Heart right ventricle (tissue), 16 donors: ENCODE measurements around the gene ADCK1. TPM values are rescaled to one million over a fixed set of nuclear protein-coding genes. Genes with fewer than 3 reads are reported as not detected.

ENCODE experiments used
- ATAC-seq, 8 donors: fragments of 200-7000 bp; cut with Tn5 transposase; one replicate each; pipeline ENCODE4 v1.9.1; 2020; ENCODE audit warnings: mild to moderate bottlenecking in 8 of 8, moderate library complexity in 8 of 8, moderate number of reproducible peaks in 1 of 8
- DNase-seq, 2 donors: peaks; one replicate each; pipeline ENCODE4 v3.0.0-alpha.2; 2020
- H3K27ac ChIP-seq, 10 donors: fragments of 200-600 bp; sonication (generic) in 2 of 10; one replicate each; pipeline versions ENCODE4 v1.5.0 to v1.8.0; 2020 to 2022; ENCODE audit warnings: mild to moderate bottlenecking in 3 of 10
- H3K27me3 ChIP-seq, 7 donors: fragments of 200-600 bp; one replicate each; pipeline ENCODE4 v1.8.0; 2021 to 2022; ENCODE audit warnings: mild to moderate bottlenecking in 2 of 7
- H3K36me3 ChIP-seq, 9 donors: fragments of 200-600 bp; sonication (generic) in 1 of 9; one replicate each; pipeline versions ENCODE4 v1.5.0 to v1.8.0; 2020 to 2022; ENCODE audit warnings: mild to moderate bottlenecking in 2 of 9
- H3K4me1 ChIP-seq, 9 donors: fragments of 200-600 bp; sonication (generic) in 1 of 9; one replicate each; pipeline versions ENCODE4 v1.5.0 to v1.8.0; 2020 to 2022; ENCODE audit warnings: mild to moderate bottlenecking in 4 of 9
- H3K4me3 ChIP-seq, 10 donors: fragments of 200-600 bp; sonication (generic) in 2 of 10; one replicate each; pipeline versions ENCODE4 v1.5.0 to v1.8.0; 2020 to 2022; ENCODE audit warnings: mild to moderate bottlenecking in 7 of 10, moderate library complexity in 2 of 10
- H3K9me3 ChIP-seq, 11 donors: fragments of 200-600 bp in 10 of 11; sonication (generic) in 2 of 11; one replicate each; pipeline versions ENCODE4 v1.5.0 to v1.8.0; 2013 to 2022; ENCODE audit warnings: mild to moderate bottlenecking in 2 of 11, control low read depth in 1 of 11, moderate library complexity in 1 of 11
- CTCF ChIP-seq, 9 donors: fragments of 200-600 bp; sonication (generic) in 2 of 9; IDR thresholded peaks; one replicate each; pipeline versions ENCODE4 v1.5.0 to v1.8.0; 2021 to 2022; ENCODE audit warnings: antibody characterized with exemption in 9 of 9, mild to moderate bottlenecking in 5 of 9, moderate library complexity in 1 of 9
- WGBS, 2 donors: extraction: QIAGEN DNeasy Blood & Tissue Kit; methylation state at CpG; one replicate each; pipeline ENCODE4 v1.1.7; 2013; ENCODE audit warnings: inconsistent platforms in 1 of 2; 5-methylcytosine and 5-hydroxymethylcytosine counted together
- intact Hi-C, 10 donors: fragments of 100-400 bp; cut with DNase I; formaldehyde crosslinking; loops; one replicate each; pipeline versions ENCODE4 v1.11.1 to v1.14.2; 2022
- polyA plus RNA-seq, 2 donors: library from polyadenylated mRNA; stranded (reverse); fragments of 200-250 nt; gene quantifications; one replicate each; pipeline ENCODE4 v1.2.3, GENCODE V29; 2013
- total RNA-seq, 10 donors: library from RNA; stranded (reverse); fragmentation: NEBNext Ultra II Directional in 3 of 10; extraction: Animal tissue kit (Norgen Biotek cat#: 25700) in 3 of 10; gene quantifications; one replicate each; pipeline versions ENCODE4 v1.2.1 to v1.2.4, GENCODE V29; 2021 to 2023
- donor health status: Arrhythmogenic right ventricular cardiomyopathy.
- donor health status: ischemic (EF 13 %, LVEDD 7.1; RV severe dilation, severe dysfunction).
- donor health status: healthy with polysubstance abuse.
- donor health status: DM: no; HTN: yes; CAD: no.
- donor health status: DM: no; HTN: no; CAD: no.
- donor health status: ischemic (EF 25% LVEDD 6.9; RV normal size, moderate dysfunction).
- donor health status: ischemic (EF 25% LVEDD 5.7; RV mildly dilated, moderate dysfunction).
- donor health status: healthy.
- donor health status: DM: yes; HTN: yes; CAD: no.
- donor health status: Ischemic cardiomyopathy.
- donor health status: ischemic (EF 35%, LVEDD 5.7; RV mildly dilated, moderate dysfunction).
- donor health status: nonischemic (EF 11% LVEDD 7.7; RV severe dilation, severe dysfunction).
- donor health status: DM: yes; HTN: yes; CAD: no.
- donor health status: PGD.
- donor health status: ischemic (EF 29% LVEDD 5.4; RV normal size, mild dysfunction).
- donor health status: nonischemic (EF 23%, LVEDD 6.1; RV moderate dilation, normal function).

Gene ADCK1
- total and polyA plus RNA-seq, 12 donors = 6.2 to 33.9 (median 7.3) TPM

- no peaks in the 10 kb centered on the region for H3K27me3 ChIP-seq
- 75 to 87% methylated on average over 3 of the region's 3 CpGs for WGBS, 2 donors
Observed at GRCh38 chr14:77822741-77823140, 22.8 kb downstream of the ADCK1 start.

DNA sequence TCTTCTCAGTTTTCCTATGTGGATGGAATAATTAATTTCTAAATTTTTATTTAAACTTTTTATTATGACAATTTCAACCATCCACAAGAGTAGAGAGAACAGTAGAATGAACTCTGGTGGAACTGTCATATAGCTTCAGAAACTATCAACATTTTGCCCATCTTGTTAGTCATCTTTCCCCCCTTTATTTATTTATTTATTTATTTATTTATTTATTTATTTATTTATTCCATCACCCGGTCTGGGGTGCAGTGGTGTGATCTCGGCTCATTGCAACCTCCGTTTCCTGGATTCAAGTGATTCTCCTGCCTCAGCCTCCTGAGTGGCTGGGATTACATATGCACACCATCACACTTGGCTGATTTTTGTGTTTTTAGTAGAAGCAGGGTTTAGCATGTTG lies 23.5 kb downstream of the ADCK1 start:
- H3K4me1 ChIP-seq = peaks cover 0 to 5% (median 0%) of the 10 kb centered on the region in 9 donors
- H3K27ac ChIP-seq = no peak overlapping the region
- TF ChIP-seq CTCF (IDR thresholded peaks at IDR 0.05) = no peak
- H3K27me3 ChIP-seq = no peaks in the 10 kb centered on the region
- intact Hi-C loops = no loop called here
- no peaks in the 10 kb centered on the region for H3K9me3 ChIP-seq
- ATAC-seq (no peak), DNase-seq (no peak)
- no peak overlapping the region for H3K4me3 ChIP-seq
- H3K36me3 ChIP-seq = peaks cover 0 to 61% (median 8%) of the 10 kb centered on the region in 9 donors
- 94 to 97% methylated on average over 3 of the region's 3 CpGs for WGBS, 2 donors

More at GRCh38 chr14:77822741-77823140, 22.8 kb downstream of the ADCK1 start:
- Histone ChIP-seq H3K9me3 (no peaks in the 10 kb centered on the region), H3K4me1 (peaks cover 0 to 5% (median 0%) of the 10 kb centered on the region in 9 donors), H3K4me3 (no peak overlapping the region), H3K36me3 (peaks cover 0 to 57% (median 8%) of the 10 kb centered on the region in 9 donors), H3K27ac (no peak overlapping the region)
- TF ChIP-seq CTCF (IDR thresholded peaks at IDR 0.05) = no peak
- ATAC-seq = no peak
- intact Hi-C loops = no loop called here
- DNase-seq = no peak

- TF ChIP-seq CTCF (IDR thresholded peaks at IDR 0.05) = no peak
- peak; percentile 44 to 61 for DNase-seq
- peaks cover 0 to 5% (median 0%) of the 10 kb centered on the region in 9 donors for H3K4me1 ChIP-seq
- intact Hi-C loops = no loop called here
- H3K27ac ChIP-seq = peak overlapping the region in 7 of 10 donors; percentile 6 to 51 (median 37)
- H3K27me3 ChIP-seq = no peaks in the 10 kb centered on the region
- no peaks in the 10 kb centered on the region for H3K9me3 ChIP-seq
- peaks cover 0 to 58% (median 0%) of the 10 kb centered on the region in 9 donors for H3K36me3 ChIP-seq
- peak; percentile 42 to 93 (median 88) for ATAC-seq
- no peak overlapping the region for H3K4me3 ChIP-seq
- 41 to 54% methylated on average over 16 of the region's 16 CpGs for WGBS, 2 donors
Observed at GRCh38 chr14:77825895-77826519, 26.1 kb downstream of the ADCK1 start.

DNA sequence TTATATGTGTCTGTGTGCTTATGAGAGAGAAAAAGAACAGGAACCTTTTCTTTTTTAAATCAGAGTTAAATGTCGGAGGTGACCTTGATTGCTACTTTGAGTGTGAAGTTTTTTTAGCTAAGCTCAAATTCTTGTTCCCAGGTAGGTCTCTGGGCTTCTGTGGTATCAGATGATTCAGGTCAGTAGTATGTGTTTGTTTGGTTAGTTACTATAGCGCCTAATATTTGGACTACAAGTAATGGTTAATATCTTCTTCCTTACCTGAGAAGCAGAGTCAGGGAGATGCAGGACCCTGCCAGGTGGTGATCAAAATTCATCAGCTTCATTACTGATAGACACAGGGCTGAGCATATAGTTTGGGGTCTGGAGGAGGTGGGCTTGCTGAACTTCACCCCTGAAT lies 30.8 kb downstream of the ADCK1 start:
- Histone ChIP-seq H3K27ac (no peak overlapping the region), H3K4me1 (peaks cover 0 to 5% (median 0%) of the 10 kb centered on the region in 9 donors), H3K36me3 (peaks cover 0 to 56% (median 0%) of the 10 kb centered on the region in 9 donors), H3K9me3 (no peaks in the 10 kb centered on the region), H3K4me3 (no peak overlapping the region), H3K27me3 (no peaks in the 10 kb centered on the region)
- intact Hi-C loops = no loop called here
- no peak for ATAC-seq
- no peak for DNase-seq
- WGBS, 2 donors = 94 to 96% methylated on average over 2 of the region's 2 CpGs
- TF ChIP-seq CTCF (IDR thresholded peaks at IDR 0.05) = no peak
